ENCODE results near the gene FOLR2. TPM values are rescaled to one million over a fixed set of nuclear protein-coding genes. Genes with fewer than 3 reads are reported as not detected.

FOLR2 gene
- total RNA-seq, 1 experiment from 2014 or later, result not detected

- H3K9me2 ChIP-seq (ENCODE audit: insufficient read depth), result no peaks in the 10 kb centered on the region
- no peak overlapping the region for H3K27ac ChIP-seq (ENCODE audit: low read depth, low read length)
- ChIA-PET POLR2A (no interaction called here), RAD21 (ENCODE audit: low non-redundant PET in 1 of 2, low total read pairs in 2 of 2, uncharacterized antibody in 2 of 2, unreplicated experiment in 2 of 2) (no interaction called here), CTCF (no interaction called here)
- no peak for TF ChIP-seq CTCF (IDR thresholded peaks at IDR 0.05 in 2 of 3, conservative IDR thresholded peaks at IDR 0.05 in 1 of 3; ENCODE audit: borderline replicate concordance in 1 of 3, insufficient read depth in 1 of 3, low read depth in 2 of 3, low read length in 2 of 3)
- TF ChIP-seq CEBPB (IDR thresholded peaks at IDR 0.05; ENCODE audit: low read depth), result no peak
- no peak for TF ChIP-seq JUND (IDR thresholded peaks at IDR 0.05)
- TF ChIP-seq ELF1 (IDR thresholded peaks at IDR 0.05; ENCODE audit: borderline replicate concordance, low read depth), result no peak
- TF ChIP-seq EGR1 (IDR thresholded peaks at IDR 0.05; ENCODE audit: low read depth), result no peak
- no peak for TF ChIP-seq REST (IDR thresholded peaks at IDR 0.05; ENCODE audit: low read depth)
- no peak for TF ChIP-seq SRF (IDR thresholded peaks at IDR 0.05; ENCODE audit: low read depth)
- no peak for TF ChIP-seq YY1 (IDR thresholded peaks at IDR 0.05; ENCODE audit: extremely low read depth, insufficient replicate concordance, low read depth, low read length)
- no peak for TF ChIP-seq SP1 (IDR thresholded peaks at IDR 0.05; ENCODE audit: low read depth)
- no peak for TF ChIP-seq ZBTB33 (IDR thresholded peaks at IDR 0.05; ENCODE audit: extremely low read depth, insufficient replicate concordance, low read length)
- intact Hi-C loops (cut with micrococcal nuclease), result no loop called here
- H2AFZ ChIP-seq (ENCODE audit: low read depth, low read length, poor library complexity, severe bottlenecking), result no peak overlapping the region
- no peaks in the 10 kb centered on the region for H3K9me3 ChIP-seq (ENCODE audit: control insufficient read depth in 1 of 2, insufficient read depth in 1 of 2, low read depth in 1 of 2, low read length in 2 of 2)
- H3K27me3 ChIP-seq (ENCODE audit: insufficient read depth, low read length), result no peaks in the 10 kb centered on the region
- BruUV-seq (replicated peaks), result no TSS peak
- H3K4me3 ChIP-seq (replicated peaks in 1 of 2; ENCODE audit: low read depth in 1 of 2, low read length in 2 of 2), result no peak overlapping the region
- no peak overlapping the region for H3K9ac ChIP-seq (ENCODE audit: low read length)
- no peaks in the 10 kb centered on the region for H3K79me2 ChIP-seq (ENCODE audit: insufficient read depth, low read length)
- ATAC-seq (no peak), DNase-seq (ENCODE audit: low read depth, low spot score) (no peak)
- H4K20me1 ChIP-seq (ENCODE audit: insufficient read depth), result no peaks in the 10 kb centered on the region
- no peak overlapping the region for H3K4me2 ChIP-seq (ENCODE audit: low read length)
- H3K36me3 ChIP-seq (ENCODE audit: control insufficient read depth in 1 of 2, insufficient read depth in 2 of 2, low read length in 2 of 2), result peaks cover 2 to 5% of the 10 kb centered on the region in 2 experiments; a peak in 2 of 4 replicates
- peaks cover 0 to 4% of the 10 kb centered on the region in 2 experiments; a peak in 1 of 4 replicates for H3K4me1 ChIP-seq (ENCODE audit: control insufficient read depth in 1 of 2, insufficient read depth in 2 of 2, low read length in 2 of 2)
Observed at GRCh38 chr11:72242141-72242540, 25.5 kb downstream of the FOLR2 start.
